Activated CD8-positive, alpha-beta memory T cell treated with anti-CD3 and anti-CD28 coated beads, Interleukin-2, amount 50 U/mL, for 48 hours (primary cell): ENCODE measurements around the gene TENT5A.
"Not testable (repeated sequence)": the region's sequence is repeated elsewhere in the genome, so short reads cannot be mapped to it uniquely, and the experiment has no call there.

Source experiments
- DNase-seq: peaks from one replicate; pipeline ENCODE4 v3.0.0-alpha.2; 2020

The TENT5A gene

DNA sequence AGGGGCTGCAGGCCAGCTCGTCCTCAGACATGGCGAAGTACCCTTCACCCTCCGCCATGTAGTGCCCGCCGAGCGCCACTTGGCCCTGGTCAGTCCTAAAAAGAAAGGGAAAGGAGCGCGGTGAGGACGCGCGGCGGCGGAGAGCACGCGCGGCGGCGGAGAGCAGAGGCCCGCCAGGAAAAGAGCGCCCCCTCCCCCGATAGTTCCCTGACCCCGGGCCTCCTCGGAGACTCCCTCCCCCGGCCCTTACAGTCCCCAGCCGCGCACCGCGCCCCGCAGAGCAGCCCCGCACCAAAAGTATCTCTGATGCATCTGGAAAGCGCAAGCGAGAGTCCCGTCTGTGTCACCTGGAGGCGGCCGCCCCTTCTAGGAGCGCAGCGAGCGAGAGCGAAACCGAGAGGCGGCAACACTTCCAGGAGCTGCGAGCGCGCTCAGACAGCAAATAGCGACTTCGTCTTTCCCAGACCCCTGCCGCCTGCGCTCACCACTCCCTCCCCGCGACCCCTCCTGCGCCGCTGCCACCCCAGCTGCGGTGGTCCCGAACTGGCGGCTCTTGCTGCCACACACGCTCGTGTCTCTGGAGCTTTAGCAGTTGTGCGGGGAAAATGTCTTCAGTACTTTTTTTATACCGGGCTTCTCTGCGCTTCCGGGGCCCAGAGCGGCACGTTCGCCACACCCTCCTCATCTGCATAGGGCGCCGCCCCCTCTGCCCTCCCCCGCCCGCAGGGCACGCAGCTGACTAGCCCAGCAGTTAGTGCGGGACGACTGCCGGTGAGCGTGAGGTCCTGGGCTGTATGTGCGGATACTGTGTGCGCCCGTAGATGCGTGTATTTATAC lies at the start of gene TENT5A:
TENT5A (minus strand) TSS at position 598 of the 837 bp plus-strand sequence; CDS start at position 58, 540 bp downstream.
- DNase-seq: peak; percentile 83

DNA sequence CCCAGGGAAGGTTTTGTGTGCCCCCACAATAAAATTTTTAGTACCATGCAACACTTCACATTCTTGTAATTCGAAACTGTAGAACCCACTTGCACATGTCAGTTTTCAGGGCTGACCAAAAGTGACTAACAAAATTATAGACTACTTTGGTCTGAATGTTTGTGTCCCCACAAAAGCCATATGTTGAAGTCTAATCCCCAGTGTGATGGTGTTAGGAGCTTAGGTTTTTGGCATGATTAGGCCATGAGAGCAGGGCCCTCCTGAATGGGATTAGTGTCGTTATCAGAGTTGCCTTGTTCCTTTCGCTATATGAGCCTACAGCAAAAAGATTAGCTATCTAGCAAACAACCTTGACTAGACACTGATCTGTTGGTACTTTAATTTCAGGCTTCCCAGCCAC lies 49.0 kb upstream of the TENT5A start:
- no peak for DNase-seq

DNA sequence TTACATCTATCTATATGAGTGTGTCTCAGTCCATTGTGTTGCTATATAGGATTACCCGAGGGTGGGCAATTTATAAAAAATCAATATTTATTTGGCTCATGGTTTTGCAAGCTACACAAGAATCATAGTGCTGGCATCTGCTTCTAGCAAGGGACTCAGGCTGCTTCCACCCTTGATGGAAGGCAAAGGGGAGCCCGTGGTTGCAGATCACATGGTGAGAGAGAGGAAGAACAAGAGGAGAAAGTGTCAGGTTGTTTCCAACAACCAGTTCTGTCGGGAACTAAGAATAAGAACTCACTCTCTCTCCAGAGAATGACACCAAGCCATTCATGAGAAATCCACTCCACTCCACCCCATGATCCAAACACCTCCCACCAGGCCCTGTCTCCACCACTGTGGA lies 48.2 kb upstream of the TENT5A start:
- no peak for DNase-seq

DNA sequence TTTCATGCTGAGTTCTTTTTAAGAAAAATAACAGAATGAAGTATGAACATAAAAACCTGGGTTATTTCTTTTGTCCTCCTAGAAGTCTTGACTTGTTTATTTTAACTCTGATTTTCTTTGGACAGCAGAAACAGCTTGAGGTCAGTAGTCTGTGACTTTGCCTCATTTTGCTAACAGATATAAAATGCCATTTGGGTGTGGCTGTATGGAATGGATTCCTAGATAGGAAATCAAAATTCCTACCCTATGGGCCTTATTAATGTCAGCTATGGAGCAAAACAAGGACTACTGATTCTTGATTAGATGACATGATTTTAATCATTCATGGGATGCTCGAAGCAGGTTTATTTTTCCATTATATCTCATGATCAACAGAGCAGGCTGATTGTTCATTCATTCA lies 46.8 kb upstream of the TENT5A start:
- no peak for DNase-seq

DNA sequence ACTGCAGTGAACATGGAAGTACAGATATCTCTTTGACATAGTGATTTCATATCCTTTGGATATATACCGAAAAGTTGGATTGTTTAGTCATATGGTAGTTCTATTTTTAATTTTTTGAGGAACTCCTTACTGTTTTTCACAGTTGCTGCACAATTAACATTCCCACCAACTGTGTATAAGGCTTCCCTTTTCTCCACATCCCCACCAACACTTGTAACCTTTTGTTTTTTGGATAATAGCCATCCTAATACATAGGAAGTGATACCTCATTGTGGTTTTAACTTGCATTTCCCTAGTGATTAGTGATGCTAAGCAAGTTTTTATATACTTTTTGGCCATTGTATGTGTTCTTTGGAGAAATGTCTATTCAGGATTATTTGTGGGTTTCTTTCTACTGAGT lies 45.1 kb upstream of the TENT5A start:
- no peak for DNase-seq

DNA sequence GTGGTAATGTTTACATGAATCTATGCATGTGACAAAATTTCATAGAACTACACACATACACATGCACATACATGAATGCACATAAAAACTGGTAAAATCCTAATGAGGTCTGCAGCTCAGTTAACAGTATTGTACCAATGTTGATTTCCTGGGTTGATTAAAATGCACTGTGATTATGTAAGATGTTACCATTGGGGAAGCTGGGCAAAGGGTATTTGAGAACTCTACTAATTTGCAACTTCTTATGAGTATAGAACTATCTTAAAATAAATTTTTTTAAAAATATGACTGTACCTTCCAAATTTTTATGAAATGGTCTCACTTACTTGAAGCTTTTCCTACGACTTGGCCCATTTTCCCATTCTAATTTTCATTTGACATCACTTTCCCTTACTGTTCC lies 43.4 kb upstream of the TENT5A start:
- DNase-seq: no peak

DNA sequence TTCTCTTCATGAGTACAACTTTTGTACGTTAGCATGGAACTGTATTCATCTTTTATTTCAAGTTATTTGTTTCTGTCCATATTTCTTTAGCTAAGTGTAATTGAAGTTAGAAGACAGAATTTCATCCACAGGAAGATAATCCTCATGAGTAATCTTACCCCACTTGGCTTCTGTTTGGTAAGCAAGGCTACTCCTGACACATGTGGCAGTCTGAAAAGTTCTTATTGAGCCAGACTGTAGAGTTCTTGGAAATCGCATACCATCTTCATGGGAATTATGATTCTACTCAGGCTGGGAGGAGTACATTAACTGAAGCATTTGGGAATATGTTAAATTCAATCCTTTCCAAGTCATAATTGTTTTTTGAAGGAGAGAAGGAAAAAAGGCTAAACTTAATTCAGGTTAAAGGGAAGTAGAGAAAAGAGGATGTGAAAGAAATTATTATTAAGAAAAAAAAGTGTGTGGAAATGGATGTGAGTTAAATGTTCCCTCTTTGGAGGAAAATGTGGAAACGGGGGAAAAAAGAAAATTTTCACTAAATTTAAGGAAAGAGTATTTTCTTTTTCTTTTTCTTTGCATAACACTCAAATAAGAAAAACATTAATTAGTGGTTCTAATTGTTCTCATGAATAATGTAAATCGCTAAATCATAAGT lies 41.5 kb upstream of the TENT5A start:
- DNase-seq: no peak

DNA sequence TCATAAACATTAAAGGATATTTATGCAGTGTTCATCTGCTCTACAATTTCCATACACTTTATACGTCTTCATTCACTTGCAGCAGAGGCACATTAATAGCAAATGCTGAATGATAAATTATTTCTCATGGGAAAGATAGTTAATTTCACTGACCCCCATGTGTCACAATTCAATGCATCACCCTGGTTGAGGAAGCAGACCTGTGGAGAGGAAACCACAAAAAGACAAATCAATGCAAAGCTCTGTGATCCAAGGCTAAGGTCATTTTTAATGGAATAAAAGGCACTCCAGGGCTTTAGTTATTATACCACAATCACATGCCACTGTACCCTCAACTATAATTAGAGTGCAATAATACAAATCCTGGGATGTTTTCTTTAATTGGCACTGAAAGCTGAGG lies 40.3 kb upstream of the TENT5A start:
- DNase-seq: no peak

DNA sequence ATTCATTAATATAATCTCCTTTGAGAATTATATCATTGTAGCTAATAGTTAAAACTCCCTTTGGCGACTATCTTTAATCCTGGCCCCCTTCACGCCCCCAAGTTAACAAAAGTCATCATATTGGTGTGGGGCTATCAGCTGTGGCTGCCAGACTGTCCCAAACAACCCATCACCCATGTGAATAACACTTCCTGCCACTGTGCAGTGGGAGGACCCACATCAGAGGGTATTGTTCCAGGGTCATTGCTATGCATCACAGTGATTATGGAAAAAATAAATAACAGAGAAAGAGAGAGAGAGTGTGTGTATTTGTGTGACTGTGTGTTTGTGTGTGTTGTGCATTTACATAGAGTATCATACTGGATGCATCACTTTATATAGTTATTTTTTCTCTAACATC lies 39.3 kb upstream of the TENT5A start:
- DNase-seq: no peak

DNA sequence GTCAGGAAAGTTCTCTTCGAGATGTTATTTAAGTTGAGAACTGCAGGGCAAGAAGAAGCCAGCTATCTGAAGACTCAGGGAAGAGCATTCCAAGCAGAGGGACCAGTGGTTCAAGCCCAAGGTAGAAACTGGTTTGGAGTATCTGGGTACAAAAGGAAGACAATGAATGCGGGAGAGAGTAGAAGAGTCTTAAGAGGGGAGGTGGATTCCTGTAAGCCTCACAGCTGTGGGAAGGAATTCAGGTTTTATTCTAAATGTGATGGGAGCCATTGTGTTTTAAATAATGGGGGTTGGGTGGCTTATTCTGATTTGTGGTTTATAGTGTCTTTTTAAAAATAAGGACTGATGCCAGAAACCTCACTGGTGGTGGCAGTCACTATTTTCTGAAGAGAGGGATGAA lies 37.6 kb upstream of the TENT5A start:
- DNase-seq: no peak

DNA sequence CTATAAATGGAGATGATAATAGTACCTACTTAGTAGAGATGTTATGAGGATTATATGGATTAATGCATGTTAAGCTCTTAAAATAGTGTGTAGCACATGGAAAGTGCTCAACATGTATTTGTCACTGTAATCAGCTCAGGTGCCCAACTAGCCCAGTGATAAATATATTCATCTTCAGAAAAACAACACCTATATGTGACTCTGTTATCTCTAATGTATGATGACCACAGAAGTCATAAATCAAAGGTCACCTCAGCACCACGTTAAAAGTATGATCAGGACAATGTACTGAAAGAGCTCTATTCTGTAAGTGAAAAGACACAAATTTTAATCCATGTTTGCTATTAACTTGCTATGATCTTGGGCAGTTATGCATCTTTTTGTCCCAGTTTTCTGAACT lies 36.8 kb upstream of the TENT5A start:
- no peak for DNase-seq

DNA sequence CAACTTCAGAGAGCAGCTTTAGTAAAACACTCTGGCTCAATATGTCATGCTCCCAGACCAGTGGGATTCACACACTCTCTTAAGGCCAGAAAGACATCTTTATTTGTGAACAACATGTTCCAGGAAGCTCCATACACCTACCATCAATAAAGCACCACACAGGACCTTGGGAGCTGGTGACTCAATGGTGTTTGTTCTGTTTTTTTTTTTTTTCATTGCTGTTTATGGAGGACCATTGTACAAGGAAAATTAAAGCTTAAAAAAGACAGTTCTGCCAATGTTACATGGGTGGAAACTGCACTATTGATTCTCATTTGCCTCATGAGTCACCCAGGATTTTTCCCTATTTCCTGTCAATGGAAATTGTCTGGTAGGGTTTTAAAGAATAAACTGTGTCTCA lies 36.3 kb upstream of the TENT5A start:
- no peak for DNase-seq

DNA sequence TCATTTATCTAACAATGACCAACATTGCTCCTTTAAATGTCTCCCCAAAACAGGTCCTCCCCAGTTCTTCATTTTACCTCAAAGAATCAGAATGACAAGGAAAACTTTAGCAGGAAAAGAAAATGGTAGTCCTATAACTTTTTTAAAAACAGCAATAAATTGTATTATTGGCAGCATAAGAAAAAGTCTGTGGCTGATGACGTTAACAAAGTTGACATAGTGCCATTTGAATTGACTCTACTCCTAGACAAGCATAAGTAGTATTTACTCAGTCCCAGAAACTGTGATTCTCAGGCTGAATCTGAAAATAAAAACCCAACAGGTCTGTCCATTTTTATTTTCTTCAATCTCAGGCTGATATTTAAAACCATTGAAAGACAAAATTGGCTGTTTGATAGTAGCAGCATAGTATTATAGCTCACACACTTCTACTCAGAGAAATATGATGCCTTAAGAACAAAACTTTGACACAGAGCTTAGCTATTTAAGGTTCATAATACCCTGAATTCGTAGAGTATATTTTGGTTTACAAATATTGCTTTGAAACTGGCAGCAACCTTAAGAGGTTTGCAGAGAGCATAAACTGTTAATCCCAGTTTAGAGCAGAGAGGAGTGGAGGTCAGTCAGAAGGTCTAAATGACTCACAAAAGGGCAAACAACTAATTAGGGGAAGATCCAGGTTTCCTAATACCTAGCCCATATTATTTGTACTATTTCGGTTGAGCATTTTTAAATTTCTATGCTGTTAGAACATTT lies 35.0 kb upstream of the TENT5A start:
- DNase-seq: no peak

DNA sequence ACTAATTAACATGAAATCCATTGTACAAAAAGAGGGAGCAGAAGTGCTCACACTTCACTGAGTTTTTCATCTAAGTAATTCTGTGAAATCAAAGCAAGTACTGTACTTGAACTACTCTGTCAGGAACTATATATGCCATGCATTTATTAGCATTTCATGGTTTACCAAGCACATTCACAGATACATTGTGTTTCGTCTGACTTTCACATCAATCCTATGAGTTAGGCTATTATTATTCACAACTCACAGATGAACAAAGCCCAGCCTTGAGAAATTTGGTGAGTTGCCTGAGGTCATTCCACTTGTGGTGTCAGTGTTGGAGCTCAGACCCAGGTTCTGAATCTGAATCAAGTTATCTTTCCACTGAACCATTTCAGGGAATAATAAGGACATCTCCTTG lies 33.7 kb upstream of the TENT5A start:
- no peak for DNase-seq

DNA sequence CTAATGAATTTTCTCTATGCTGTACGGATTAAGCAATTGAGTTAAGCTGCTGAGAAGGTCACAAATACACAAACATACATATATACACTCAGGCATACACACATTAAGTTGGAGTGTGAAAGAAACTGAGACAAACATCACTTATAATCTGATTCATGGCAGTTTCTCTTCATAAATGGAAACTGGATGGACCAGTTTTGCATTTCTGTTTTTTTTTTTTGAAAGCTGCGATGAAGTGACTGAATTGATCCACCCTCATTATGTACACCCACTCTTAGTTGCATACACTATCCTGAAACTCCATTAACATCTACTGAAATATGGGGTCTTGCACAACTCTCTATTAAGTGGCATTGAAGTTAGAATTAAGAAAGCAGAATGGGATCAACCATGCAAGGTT lies 32.9 kb upstream of the TENT5A start:
- DNase-seq: no peak

DNA sequence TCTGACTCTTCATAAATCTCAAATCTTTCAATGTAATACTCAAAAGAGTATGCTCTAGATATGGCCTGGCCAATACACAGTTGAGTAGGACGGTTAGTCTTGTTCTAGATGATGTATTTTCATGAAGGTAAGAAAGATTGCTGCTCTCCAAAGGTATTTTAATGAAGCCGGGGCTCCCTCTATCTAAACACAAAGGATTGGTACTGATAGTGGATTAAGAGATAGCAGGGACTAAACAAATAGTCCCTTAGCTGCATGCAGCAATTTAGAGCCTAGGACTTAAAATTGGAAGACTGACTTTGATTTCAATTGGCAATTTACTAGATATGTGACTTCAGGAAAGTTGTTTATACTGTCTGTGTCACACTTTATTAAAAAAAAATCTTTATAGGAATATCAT lies 31.4 kb upstream of the TENT5A start:
- no peak for DNase-seq

DNA sequence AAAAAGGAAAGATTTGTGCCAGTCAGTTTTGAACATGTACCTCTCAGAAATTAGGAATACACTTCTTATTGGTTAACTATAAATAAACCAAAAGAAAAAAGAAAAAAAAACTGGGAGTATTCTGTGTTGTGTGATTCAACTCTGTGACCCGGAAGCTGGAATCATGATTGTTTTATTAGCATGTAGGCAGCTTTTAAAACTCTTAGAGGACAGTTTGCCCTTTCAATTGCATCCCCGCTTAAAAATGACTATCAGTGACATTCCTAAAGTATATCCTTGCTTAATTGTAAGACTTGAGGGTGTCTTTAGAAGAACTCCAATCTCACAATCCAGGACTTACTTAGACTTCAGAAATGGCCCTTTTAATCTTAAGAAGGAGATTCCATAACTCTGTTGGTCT lies 29.1 kb upstream of the TENT5A start:
- DNase-seq: no peak

DNA sequence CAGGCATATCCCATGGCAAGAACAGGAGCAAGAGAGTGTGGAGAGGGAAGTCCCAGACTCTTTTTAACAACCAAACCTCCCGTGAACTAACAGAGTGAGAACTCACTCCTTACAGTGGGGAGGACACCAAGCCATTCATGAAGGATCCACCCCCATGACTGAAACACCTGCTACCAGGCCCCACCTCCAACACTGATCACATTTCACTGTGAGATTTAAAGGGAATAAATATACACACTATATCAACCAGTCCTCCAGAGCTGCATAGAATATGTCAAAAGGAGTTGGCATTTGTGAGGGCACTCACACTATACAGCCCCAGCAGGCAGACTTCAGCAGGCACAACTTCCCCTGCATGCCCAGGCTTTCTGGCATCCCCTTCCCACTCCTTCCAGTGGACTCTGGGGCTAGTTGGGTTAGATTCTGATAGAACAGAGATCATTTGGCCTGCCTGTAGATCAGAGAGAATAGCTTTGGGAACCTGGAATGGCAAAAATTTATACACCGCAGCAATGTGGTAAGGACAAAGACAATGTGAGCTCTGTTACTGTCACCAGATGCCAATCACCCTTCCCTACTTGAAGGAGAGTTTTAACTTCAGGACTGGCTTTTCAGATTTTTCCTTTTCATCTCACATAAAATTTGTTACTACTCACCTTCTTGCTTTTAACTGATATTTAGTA lies 25.2 kb upstream of the TENT5A start:
- no peak for DNase-seq

DNA sequence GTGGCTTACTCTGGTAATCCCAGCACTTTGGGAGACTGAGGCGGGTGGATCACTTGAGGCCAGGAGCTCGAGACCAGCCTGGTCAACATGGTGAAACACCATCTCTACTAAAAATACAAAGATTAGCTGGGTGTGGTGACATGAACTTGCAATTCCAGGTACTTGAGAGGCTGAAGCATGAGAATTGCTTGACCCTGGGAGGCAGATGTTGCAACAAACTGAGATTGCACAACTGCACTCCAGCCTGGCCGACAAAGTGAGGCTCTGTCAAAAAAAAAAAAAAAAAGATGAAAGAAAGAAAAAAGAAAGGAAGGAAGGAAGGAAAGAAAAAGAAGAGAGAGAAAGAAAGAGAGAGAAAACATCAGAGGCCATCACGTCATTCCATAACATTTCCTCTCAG lies 23.7 kb upstream of the TENT5A start:
- not testable (repeated sequence) for DNase-seq

DNA sequence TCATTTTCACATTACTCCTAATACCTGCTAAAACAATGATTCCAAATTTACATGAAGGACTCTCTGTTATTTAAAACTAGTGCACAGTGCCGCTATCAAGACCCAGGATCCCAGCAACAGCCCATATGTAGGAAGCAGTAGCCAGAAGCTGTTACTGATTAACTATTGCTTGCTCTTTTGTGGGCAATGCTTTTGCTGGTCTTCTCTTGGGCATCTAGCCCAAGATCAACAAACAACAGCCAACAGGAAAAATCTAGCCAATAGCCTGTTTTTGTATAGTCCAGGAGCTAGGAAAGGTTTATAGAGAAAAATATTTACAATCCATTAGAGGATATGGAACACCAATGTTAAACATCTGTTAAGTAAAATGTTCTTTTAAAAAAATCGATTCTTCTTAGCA lies 22.1 kb upstream of the TENT5A start:
- no peak for DNase-seq

DNA sequence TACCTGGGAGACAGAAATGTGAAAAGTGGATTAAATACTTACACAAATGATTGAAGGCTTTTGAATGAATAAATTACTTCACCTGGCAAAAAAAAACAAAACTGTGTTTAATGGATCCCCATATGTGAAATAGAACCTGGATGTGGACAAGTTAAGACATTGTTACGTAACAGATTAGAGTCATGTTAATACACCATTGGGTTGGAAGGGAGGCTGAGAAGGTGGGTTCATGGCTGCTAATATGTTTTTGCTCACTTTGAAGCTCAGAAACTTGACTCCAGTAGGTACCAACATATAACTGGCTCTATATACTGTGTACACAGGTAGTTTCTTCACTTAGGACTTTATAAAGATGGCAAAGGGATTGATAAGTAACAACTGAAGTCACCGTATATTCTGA lies 21.4 kb upstream of the TENT5A start:
- DNase-seq: no peak

DNA sequence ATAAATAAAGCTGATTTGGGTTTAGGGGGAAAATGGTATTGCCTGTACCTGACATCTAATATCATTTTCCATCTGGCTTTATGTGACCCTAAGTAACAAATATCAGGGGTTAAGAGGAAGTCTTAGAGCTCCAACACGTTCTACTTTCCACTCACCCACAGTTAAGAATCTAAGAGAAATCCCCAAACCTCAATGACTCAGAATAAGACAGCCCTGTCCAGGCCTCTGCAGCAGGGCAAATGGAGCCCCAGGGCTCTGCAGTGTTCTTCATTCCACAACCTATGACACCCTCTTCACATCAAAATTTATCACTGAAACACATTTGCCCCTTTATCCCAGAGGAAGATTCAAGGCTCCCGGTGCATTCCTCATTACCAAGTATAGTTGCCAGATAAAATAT lies 20.3 kb upstream of the TENT5A start:
- DNase-seq: no peak

DNA sequence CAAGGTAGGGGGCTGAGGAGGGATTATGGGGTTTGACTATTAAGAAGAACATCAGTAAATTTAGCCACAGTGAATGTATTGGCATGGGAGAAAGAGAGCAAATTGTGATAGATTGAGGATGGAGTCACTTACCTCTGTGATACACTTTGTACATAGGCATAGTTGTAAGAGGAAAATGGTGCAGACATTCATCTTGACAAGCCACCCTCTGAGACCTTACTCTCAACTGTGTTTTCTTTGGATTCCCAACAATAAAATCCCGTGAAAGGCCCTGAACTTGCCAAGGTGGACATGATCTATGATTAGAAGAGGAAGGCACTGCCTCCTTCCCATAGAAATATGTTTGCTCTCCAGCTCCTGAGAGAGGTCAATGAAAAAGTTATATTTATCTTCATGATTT lies 18.6 kb upstream of the TENT5A start:
- no peak for DNase-seq
